ENCODE results near the gene IYD. TPM values are rescaled to one million over a fixed set of nuclear protein-coding genes. Genes with fewer than 3 reads are reported as not detected.

The IYD gene
- polyA plus RNA-seq, 1 experiment: not detected

- POLR2A ChIA-PET: no interaction called here
- Histone ChIP-seq H3K27ac (ENCODE audit: low read depth, low read length) (no peak overlapping the region), H3K4me3 (ENCODE audit: low read depth, low read length) (no peak overlapping the region), H3K27me3 (ENCODE audit: control insufficient read depth, insufficient read depth, low read length) (no peaks in the 10 kb centered on the region), H3K9me3 (ENCODE audit: control insufficient read depth, insufficient read depth, low read length) (no peaks in the 10 kb centered on the region)
- DNase-seq (ENCODE audit: low read depth, low spot score): no peak
- no peak for TF ChIP-seq CTCF (IDR thresholded peaks at IDR 0.05; ENCODE audit: low read depth, low read length)
- CTCF ChIA-PET: interaction anchor here (2.0 kb wide), 1 partner anchor 17 kb away, joined by 5 read pairs; no protein-coding TSS in a partner anchor
Measured at GRCh38 chr6:150412221-150412620, 43.4 kb downstream of the IYD start.

- no peak for TF ChIP-seq CTCF (IDR thresholded peaks at IDR 0.05; ENCODE audit: low read depth, low read length)
- no peaks in the 10 kb centered on the region for H3K9me3 ChIP-seq (ENCODE audit: control insufficient read depth, insufficient read depth, low read length)
- no peak for DNase-seq (ENCODE audit: low read depth, low spot score)
- ChIA-PET POLR2A (no interaction called here), CTCF (interaction anchor here (2.0 kb wide), 1 partner anchor 18 kb away, joined by 5 read pairs; no protein-coding TSS in a partner anchor)
- H3K27me3 ChIP-seq (ENCODE audit: control insufficient read depth, insufficient read depth, low read length): no peaks in the 10 kb centered on the region
- H3K4me3 ChIP-seq (ENCODE audit: low read depth, low read length): no peak overlapping the region
- no peak overlapping the region for H3K27ac ChIP-seq (ENCODE audit: low read depth, low read length)
Measured at GRCh38 chr6:150413198-150413597, 44.4 kb downstream of the IYD start.

GRCh38 chr6:150413781-150414281, 45.0 kb downstream of the IYD start:
- no peak for DNase-seq (ENCODE audit: low read depth, low spot score)
- H3K4me3 ChIP-seq (ENCODE audit: low read depth, low read length): no peak overlapping the region
- CTCF ChIA-PET: interaction anchor here (2.0 kb wide), 1 partner anchor 18 kb away, joined by 5 read pairs; no protein-coding TSS in a partner anchor

GRCh38 chr6:150416128-150416527, 47.3 kb downstream of the IYD start:
- CTCF ChIA-PET: interaction anchor here (0.6 to 7.3 kb wide), 4 partner anchors 21 to 401 kb away, joined by 5 to 183 read pairs (median 8); no protein-coding TSS in a partner anchor
- TF ChIP-seq CTCF (IDR thresholded peaks at IDR 0.05; ENCODE audit: low read depth, low read length): no peak
- no peak overlapping the region for H3K27ac ChIP-seq (ENCODE audit: low read depth, low read length)
- DNase-seq (ENCODE audit: low read depth, low spot score): no peak
- no peaks in the 10 kb centered on the region for H3K9me3 ChIP-seq (ENCODE audit: control insufficient read depth, insufficient read depth, low read length)
- no peaks in the 10 kb centered on the region for H3K27me3 ChIP-seq (ENCODE audit: control insufficient read depth, insufficient read depth, low read length)
- POLR2A ChIA-PET: no interaction called here
- H3K4me3 ChIP-seq (ENCODE audit: low read depth, low read length): no peak overlapping the region

More at GRCh38 chr6:150413781-150414281, 45.0 kb downstream of the IYD start:
- no peak for TF ChIP-seq CTCF (IDR thresholded peaks at IDR 0.05; ENCODE audit: low read depth, low read length)
- H3K27ac ChIP-seq (ENCODE audit: low read depth, low read length): no peak overlapping the region
- POLR2A ChIA-PET: no interaction called here
- H3K9me3 ChIP-seq (ENCODE audit: control insufficient read depth, insufficient read depth, low read length): no peaks in the 10 kb centered on the region
- no peaks in the 10 kb centered on the region for H3K27me3 ChIP-seq (ENCODE audit: control insufficient read depth, insufficient read depth, low read length)

- Histone ChIP-seq H3K27ac (ENCODE audit: low read depth, low read length) (no peak overlapping the region), H3K4me3 (ENCODE audit: low read depth, low read length) (no peak overlapping the region), H3K27me3 (ENCODE audit: control insufficient read depth, insufficient read depth, low read length) (no peaks in the 10 kb centered on the region), H3K9me3 (ENCODE audit: control insufficient read depth, insufficient read depth, low read length) (no peaks in the 10 kb centered on the region)
- DNase-seq (ENCODE audit: low read depth, low spot score): no peak
- CTCF ChIA-PET: interaction anchor here (0.8 to 7.3 kb wide), 6 partner anchors 14 to 406 kb away, joined by 3 to 183 read pairs (median 8); no protein-coding TSS in a partner anchor
- TF ChIP-seq CTCF (IDR thresholded peaks at IDR 0.05; ENCODE audit: low read depth, low read length): no peak
- POLR2A ChIA-PET: no interaction called here
Measured at GRCh38 chr6:150417250-150417649, 48.4 kb downstream of the IYD start.

Measured in AG04450 (cell line).